Measurements from ENCODE around the gene CACNA1I. TPM values are rescaled to one million over a fixed set of nuclear protein-coding genes. Genes with fewer than 3 reads are reported as not detected.

CACNA1I gene
- total RNA-seq, 2 donors from 2014 or later: 0.69 to 1.0 TPM

- no peak overlapping the region for H3K27ac ChIP-seq
- intact Hi-C loops (cut with DNase I): no loop called here
- no peak overlapping the region for H3K9ac ChIP-seq (ENCODE audit: low read depth in 2 of 2, low read length in 2 of 2)
- H3K4me3 ChIP-seq: no peak overlapping the region
- TF ChIP-seq CTCF (IDR thresholded peaks at IDR 0.05): no peak
- no peaks in the 10 kb centered on the region for H3K36me3 ChIP-seq
- H3K4me1 ChIP-seq: peaks cover 3% of the 10 kb centered on the region
- DNase-seq: no peak
- H3K27me3 ChIP-seq: peaks cover 3% of the 10 kb centered on the region
- no peaks in the 10 kb centered on the region for H3K9me3 ChIP-seq
Measured at GRCh38 chr22:39603345-39603744, 32.8 kb downstream of the CACNA1I start.

- intact Hi-C loops (cut with DNase I): no loop called here
- no peaks in the 10 kb centered on the region for H3K27me3 ChIP-seq
- TF ChIP-seq CTCF (IDR thresholded peaks at IDR 0.05): no peak
Measured at GRCh38 chr22:39610246-39610645, 39.7 kb downstream of the CACNA1I start.

GRCh38 chr22:39610766-39611165 is 40.2 kb downstream of the CACNA1I start:
- TF ChIP-seq CTCF (IDR thresholded peaks at IDR 0.05): no peak
- no peaks in the 10 kb centered on the region for H3K9me3 ChIP-seq
- no peak for DNase-seq
- no peaks in the 10 kb centered on the region for H3K36me3 ChIP-seq
- H3K4me3 ChIP-seq: no peak overlapping the region
- intact Hi-C loops (cut with DNase I): no loop called here
- no peak overlapping the region for H3K27ac ChIP-seq
- H3K9ac ChIP-seq (ENCODE audit: low read depth in 2 of 2, low read length in 2 of 2): no peak overlapping the region
- H3K27me3 ChIP-seq: no peaks in the 10 kb centered on the region
- no peaks in the 10 kb centered on the region for H3K4me1 ChIP-seq

More at GRCh38 chr22:39610246-39610645, 39.7 kb downstream of the CACNA1I start:
- Histone ChIP-seq H3K9ac (ENCODE audit: low read depth in 2 of 2, low read length in 2 of 2) (no peak overlapping the region), H3K4me1 (no peaks in the 10 kb centered on the region), H3K27ac (no peak overlapping the region), H3K9me3 (no peaks in the 10 kb centered on the region), H3K36me3 (no peaks in the 10 kb centered on the region), H3K4me3 (no peak overlapping the region)
- no peak for DNase-seq

- Histone ChIP-seq H3K9ac (ENCODE audit: low read depth in 2 of 2, low read length in 2 of 2) (no peak overlapping the region), H3K9me3 (no peaks in the 10 kb centered on the region), H3K27me3 (no peaks in the 10 kb centered on the region), H3K4me3 (no peak overlapping the region), H3K27ac (no peak overlapping the region), H3K36me3 (no peaks in the 10 kb centered on the region), H3K4me1 (no peaks in the 10 kb centered on the region)
- TF ChIP-seq CTCF (IDR thresholded peaks at IDR 0.05): no peak
- DNase-seq: no peak
- intact Hi-C loops (cut with DNase I): no loop called here
Measured at GRCh38 chr22:39611360-39611759, 40.8 kb downstream of the CACNA1I start.

GRCh38 chr22:39612811-39613548 is 42.4 kb downstream of the CACNA1I start:
- no peak overlapping the region for H3K27ac ChIP-seq
- intact Hi-C loops (cut with DNase I): no loop called here
- H3K4me3 ChIP-seq: no peak overlapping the region
- TF ChIP-seq CTCF (IDR thresholded peaks at IDR 0.05): no peak
- no peaks in the 10 kb centered on the region for H3K9me3 ChIP-seq
- H3K9ac ChIP-seq (ENCODE audit: low read depth in 2 of 2, low read length in 2 of 2): no peak overlapping the region
- H3K27me3 ChIP-seq: no peaks in the 10 kb centered on the region
- no peaks in the 10 kb centered on the region for H3K4me1 ChIP-seq
- DNase-seq: no peak
- H3K36me3 ChIP-seq: no peaks in the 10 kb centered on the region
